Measurements from ENCODE around the gene OR4S1.
"Not testable (repeated sequence)": the region's sequence is repeated elsewhere in the genome, so short reads cannot be mapped to it uniquely, and the experiment has no call there.

Gene OR4S1, protein sequence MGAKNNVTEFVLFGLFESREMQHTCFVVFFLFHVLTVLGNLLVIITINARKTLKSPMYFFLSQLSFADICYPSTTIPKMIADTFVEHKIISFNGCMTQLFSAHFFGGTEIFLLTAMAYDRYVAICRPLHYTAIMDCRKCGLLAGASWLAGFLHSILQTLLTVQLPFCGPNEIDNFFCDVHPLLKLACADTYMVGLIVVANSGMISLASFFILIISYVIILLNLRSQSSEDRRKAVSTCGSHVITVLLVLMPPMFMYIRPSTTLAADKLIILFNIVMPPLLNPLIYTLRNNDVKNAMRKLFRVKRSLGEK

DNA sequence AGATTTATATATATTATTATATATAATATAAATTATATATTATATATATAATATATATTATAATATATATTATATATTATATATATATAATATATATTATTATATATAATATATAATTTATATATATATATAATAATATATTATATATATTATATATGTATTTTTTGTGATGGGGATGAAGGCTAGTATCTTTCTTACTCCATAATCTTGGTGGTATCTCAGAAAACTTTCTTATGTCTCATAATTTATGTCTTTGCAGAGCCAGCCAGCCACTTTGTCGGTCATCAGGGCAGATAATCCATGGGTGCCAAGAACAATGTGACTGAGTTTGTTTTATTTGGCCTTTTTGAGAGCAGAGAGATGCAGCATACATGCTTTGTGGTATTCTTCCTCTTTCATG is at the start of gene OR4S1:
OR4S1 (plus strand) TSS at position 301 of the 400 bp plus-strand sequence; CDS start at position 301, 0 bp downstream.
- H3K4me3 ChIP-seq (ENCODE audit: low read length in 2 of 2): no peak within 1 kb of the TSS
- no peaks in the 10 kb centered on the region for H3K4me1 ChIP-seq (ENCODE audit: control insufficient read depth, insufficient read depth, low read length)
- no peaks in the 10 kb centered on the region for H3K9me3 ChIP-seq (ENCODE audit: control insufficient read depth in 2 of 2, low read length in 2 of 2)
- H3K9ac ChIP-seq (ENCODE audit: low read length in 2 of 2): no peak within 1 kb of the TSS
- no peaks in the 10 kb centered on the region for H3K27me3 ChIP-seq (ENCODE audit: control insufficient read depth in 1 of 2, insufficient read depth in 2 of 2, low read length in 2 of 2)
- no peak within 1 kb of the TSS for H3K27ac ChIP-seq (ENCODE audit: low read length)
- H3K36me3 ChIP-seq (ENCODE audit: control insufficient read depth in 2 of 2, insufficient read depth in 2 of 2, low read length in 2 of 2): no peaks in the 10 kb centered on the region

DNA sequence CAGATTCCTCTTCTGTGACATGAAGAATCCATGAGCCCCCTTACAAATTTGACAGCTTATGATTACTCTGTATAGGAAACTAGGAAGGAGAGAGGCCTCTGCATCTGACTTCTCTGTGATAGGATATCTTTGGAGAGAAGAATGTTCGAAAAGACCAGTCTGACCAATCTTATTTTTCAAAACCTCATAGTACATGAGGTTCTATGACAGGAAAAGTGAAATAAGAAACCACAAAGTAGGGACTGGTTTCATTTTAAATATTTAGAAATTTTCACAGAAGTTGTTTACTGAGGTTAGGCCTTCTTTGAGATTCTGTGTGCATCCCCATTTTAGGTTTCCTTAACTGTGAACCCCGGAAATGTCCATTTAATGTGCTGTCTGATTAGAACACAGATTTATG is 44.4 kb upstream of the OR4S1 start:
- Histone ChIP-seq H3K27ac (ENCODE audit: low read length) (no peak overlapping the region), H3K36me3 (ENCODE audit: control insufficient read depth in 2 of 2, insufficient read depth in 2 of 2, low read length in 2 of 2) (no peaks in the 10 kb centered on the region), H3K4me1 (ENCODE audit: control insufficient read depth, insufficient read depth, low read length) (no peaks in the 10 kb centered on the region), H3K4me3 (ENCODE audit: low read length in 2 of 2) (no peak overlapping the region), H3K9me3 (ENCODE audit: control insufficient read depth in 2 of 2, low read length in 2 of 2) (no peaks in the 10 kb centered on the region), H3K27me3 (ENCODE audit: control insufficient read depth in 1 of 2, insufficient read depth in 2 of 2, low read length in 2 of 2) (no peaks in the 10 kb centered on the region), H3K9ac (ENCODE audit: low read length in 2 of 2) (no peak overlapping the region)

DNA sequence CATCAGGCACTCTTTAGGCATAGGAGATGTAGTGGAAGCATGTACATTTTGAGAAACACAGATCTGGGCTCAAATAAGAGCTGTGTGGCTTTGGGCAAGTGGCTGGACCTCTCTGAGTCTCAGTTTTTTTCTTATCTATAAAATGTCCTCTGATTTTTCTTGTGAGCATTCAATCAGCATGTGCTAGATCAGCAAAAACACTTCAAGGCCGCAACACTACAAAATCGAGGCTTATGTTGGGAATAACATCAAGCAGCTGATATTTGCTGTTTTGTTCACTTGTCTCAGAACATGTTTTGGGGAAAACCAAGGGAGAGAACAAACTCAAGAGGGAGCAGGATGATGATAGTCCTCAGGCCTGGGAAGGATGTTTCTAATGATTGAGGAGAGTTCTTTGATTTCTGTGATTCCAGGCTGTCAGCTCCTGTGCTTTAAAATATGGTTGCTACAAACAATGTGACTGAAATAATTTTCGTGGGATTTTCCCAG is 42.6 kb upstream of the OR4S1 start, which contains the start of gene OR4X1:
OR4X1 (plus strand) TSS at position 439 of the 489 bp plus-strand sequence; CDS start at position 439, 0 bp downstream.
- Histone ChIP-seq H3K27ac (ENCODE audit: low read length) (no peak within 1 kb of the TSS), H3K27me3 (ENCODE audit: control insufficient read depth in 1 of 2, insufficient read depth in 2 of 2, low read length in 2 of 2) (no peaks in the 10 kb centered on the region), H3K4me3 (ENCODE audit: low read length in 2 of 2) (no peak within 1 kb of the TSS), H3K9me3 (ENCODE audit: control insufficient read depth in 2 of 2, low read length in 2 of 2) (no peaks in the 10 kb centered on the region), H3K9ac (ENCODE audit: low read length in 2 of 2) (no peak within 1 kb of the TSS), H3K4me1 (ENCODE audit: control insufficient read depth, insufficient read depth, low read length) (no peaks in the 10 kb centered on the region), H3K36me3 (ENCODE audit: control insufficient read depth in 2 of 2, insufficient read depth in 2 of 2, low read length in 2 of 2) (no peaks in the 10 kb centered on the region)

DNA sequence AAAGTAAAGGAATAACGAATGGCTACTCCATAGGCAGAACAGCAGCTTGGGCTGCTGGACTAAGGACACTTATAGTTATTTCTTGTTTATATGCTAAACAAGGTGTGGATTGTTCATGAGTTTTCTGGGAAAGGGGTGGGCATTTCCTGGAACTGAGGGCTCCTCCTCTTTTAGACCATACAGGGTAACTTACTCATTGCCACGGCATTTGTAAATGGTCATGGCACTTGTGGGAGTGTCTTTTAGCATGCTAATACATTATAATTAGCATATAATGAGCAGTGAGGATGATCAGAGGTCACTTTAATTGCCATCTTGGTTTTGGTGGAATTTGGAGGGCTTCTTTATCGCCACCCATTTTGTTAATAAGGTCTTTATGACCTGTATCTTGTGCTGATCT is 35.4 kb upstream of the OR4S1 start:
- no peaks in the 10 kb centered on the region for H3K27me3 ChIP-seq (ENCODE audit: control insufficient read depth in 1 of 2, insufficient read depth in 2 of 2, low read length in 2 of 2)
- no peak overlapping the region for H3K9ac ChIP-seq (ENCODE audit: low read length in 2 of 2)

DNA sequence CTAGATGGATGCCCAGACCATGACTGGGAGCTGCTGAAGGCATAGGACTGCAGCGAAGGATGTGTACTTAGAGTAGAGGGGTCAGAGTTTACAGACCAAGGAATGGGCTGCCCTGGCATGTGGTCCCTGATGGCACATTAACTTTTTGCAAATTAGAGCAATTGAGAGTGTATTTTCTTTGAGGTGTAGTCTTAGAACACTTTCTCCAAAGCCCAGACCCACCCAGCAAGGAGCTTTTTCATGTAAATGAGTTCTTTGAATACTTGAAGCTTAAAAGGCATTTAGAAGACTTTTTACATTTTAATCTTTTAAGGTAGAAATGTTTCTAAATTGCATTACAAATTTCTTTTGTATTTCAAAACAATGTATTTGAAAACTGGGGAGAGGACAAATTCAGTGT is 33.4 kb upstream of the OR4S1 start:
- H3K4me1 ChIP-seq (ENCODE audit: control insufficient read depth, insufficient read depth, low read length): no peaks in the 10 kb centered on the region
- H3K4me3 ChIP-seq (ENCODE audit: low read length in 2 of 2): no peak overlapping the region
- H3K36me3 ChIP-seq (ENCODE audit: control insufficient read depth in 2 of 2, insufficient read depth in 2 of 2, low read length in 2 of 2): no peaks in the 10 kb centered on the region
- no peaks in the 10 kb centered on the region for H3K27me3 ChIP-seq (ENCODE audit: control insufficient read depth in 1 of 2, insufficient read depth in 2 of 2, low read length in 2 of 2)
- H3K27ac ChIP-seq (ENCODE audit: low read length): no peak overlapping the region
- no peak overlapping the region for H3K9ac ChIP-seq (ENCODE audit: low read length in 2 of 2)
- H3K9me3 ChIP-seq (ENCODE audit: control insufficient read depth in 2 of 2, low read length in 2 of 2): no peaks in the 10 kb centered on the region

More for the DNA sequence above, 35.4 kb upstream of the OR4S1 start:
- no peaks in the 10 kb centered on the region for H3K9me3 ChIP-seq (ENCODE audit: control insufficient read depth in 2 of 2, low read length in 2 of 2)
- H3K36me3 ChIP-seq (ENCODE audit: control insufficient read depth in 2 of 2, insufficient read depth in 2 of 2, low read length in 2 of 2): no peaks in the 10 kb centered on the region
- H3K4me3 ChIP-seq (ENCODE audit: low read length in 2 of 2): no peak overlapping the region
- no peak overlapping the region for H3K27ac ChIP-seq (ENCODE audit: low read length)
- no peaks in the 10 kb centered on the region for H3K4me1 ChIP-seq (ENCODE audit: control insufficient read depth, insufficient read depth, low read length)

DNA sequence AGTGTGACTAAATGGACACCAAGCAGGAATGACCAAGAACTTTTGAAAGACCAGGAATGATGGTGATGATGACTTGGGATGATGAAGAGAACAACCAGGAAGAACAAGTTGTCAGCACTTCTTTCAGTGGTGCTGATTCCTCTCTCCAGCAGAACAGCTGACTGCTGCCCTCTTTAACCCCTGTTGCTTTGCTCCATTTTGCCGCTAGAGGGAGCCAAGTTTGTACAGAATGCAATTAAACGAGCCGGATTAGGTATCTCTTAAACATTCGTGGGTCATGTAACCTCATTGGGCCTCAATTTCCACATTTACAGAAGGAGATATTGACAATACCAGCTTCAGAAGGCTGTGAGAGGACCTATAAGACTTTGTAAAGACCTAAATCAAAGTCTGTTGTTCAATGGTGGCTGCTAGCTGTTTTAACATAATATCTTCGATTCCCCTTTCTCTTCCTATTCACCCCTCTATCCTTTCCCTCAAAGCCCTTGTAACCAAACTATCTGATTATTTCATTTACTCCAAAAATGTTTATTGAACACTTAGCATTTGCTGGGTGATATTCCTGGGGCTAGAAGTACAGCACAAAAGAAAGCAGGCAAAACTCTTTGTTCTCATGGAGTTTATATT is 1.9 kb downstream of the OR4S1 start:
- Histone ChIP-seq H3K4me3 (ENCODE audit: low read length in 2 of 2) (no peak overlapping the region), H3K27ac (ENCODE audit: low read length) (no peak overlapping the region), H3K9me3 (ENCODE audit: control insufficient read depth in 2 of 2, low read length in 2 of 2) (peaks cover 0 to 4% of the 10 kb centered on the region in 2 donors), H3K9ac (ENCODE audit: low read length in 2 of 2) (no peak overlapping the region), H3K36me3 (ENCODE audit: control insufficient read depth in 2 of 2, insufficient read depth in 2 of 2, low read length in 2 of 2) (no peaks in the 10 kb centered on the region), H3K4me1 (ENCODE audit: control insufficient read depth, insufficient read depth, low read length) (no peaks in the 10 kb centered on the region), H3K27me3 (ENCODE audit: control insufficient read depth in 1 of 2, insufficient read depth in 2 of 2, low read length in 2 of 2) (no peaks in the 10 kb centered on the region)

DNA sequence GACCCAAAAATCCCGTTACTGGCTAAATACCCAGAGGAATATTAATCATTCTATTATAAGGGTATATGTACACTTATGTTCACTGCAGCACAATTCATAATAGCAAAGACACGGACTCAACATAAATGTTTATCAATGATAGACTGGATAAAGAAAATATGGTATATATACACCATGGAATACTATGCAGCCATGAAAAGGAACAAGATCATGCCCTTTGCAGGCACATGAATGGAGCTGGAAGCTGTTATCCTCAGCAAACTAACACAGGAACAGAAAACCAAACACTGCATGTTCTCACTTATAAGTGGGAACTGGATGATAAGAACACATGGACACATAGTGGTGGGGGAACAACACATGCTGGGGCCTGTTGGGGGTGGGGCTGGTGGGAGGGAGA is 7.6 kb downstream of the OR4S1 start:
- H3K9ac ChIP-seq (ENCODE audit: low read length in 2 of 2); H3K9me3 ChIP-seq (ENCODE audit: control insufficient read depth in 2 of 2, low read length in 2 of 2): not testable (repeated sequence)

DNA sequence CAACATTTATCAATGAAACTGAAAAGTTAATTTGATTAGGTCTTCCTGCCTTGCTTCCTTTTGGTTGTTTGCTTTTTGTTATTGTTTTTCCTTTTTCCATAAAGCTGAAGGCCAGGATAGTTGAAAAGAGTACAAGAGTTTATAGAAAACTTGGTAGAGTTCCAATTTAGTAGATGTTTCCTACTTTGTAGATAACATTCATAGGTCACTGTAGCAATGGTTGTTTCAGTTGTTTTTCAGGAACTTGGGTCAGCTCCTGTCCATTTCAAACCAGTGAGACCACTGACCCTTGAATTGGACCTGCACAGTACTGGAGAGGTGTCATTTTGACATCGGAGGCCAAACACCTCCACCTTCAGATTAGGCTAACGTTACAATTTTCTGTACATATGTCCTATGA is 13.8 kb downstream of the OR4S1 start:
- not testable (repeated sequence) for H3K36me3 ChIP-seq (ENCODE audit: control insufficient read depth in 2 of 2, insufficient read depth in 2 of 2, low read length in 2 of 2); H3K9ac ChIP-seq (ENCODE audit: low read length in 2 of 2); H3K27ac ChIP-seq (ENCODE audit: low read length); H3K4me3 ChIP-seq (ENCODE audit: low read length in 2 of 2); H3K9me3 ChIP-seq (ENCODE audit: control insufficient read depth in 2 of 2, low read length in 2 of 2); H3K4me1 ChIP-seq (ENCODE audit: control insufficient read depth, insufficient read depth, low read length); H3K27me3 ChIP-seq (ENCODE audit: control insufficient read depth in 1 of 2, insufficient read depth in 2 of 2, low read length in 2 of 2)

More for the DNA sequence above, 7.6 kb downstream of the OR4S1 start:
- not testable (repeated sequence) for H3K36me3 ChIP-seq (ENCODE audit: control insufficient read depth in 2 of 2, insufficient read depth in 2 of 2, low read length in 2 of 2); H3K27ac ChIP-seq (ENCODE audit: low read length); H3K4me3 ChIP-seq (ENCODE audit: low read length in 2 of 2); H3K27me3 ChIP-seq (ENCODE audit: control insufficient read depth in 1 of 2, insufficient read depth in 2 of 2, low read length in 2 of 2); H3K4me1 ChIP-seq (ENCODE audit: control insufficient read depth, insufficient read depth, low read length)

DNA sequence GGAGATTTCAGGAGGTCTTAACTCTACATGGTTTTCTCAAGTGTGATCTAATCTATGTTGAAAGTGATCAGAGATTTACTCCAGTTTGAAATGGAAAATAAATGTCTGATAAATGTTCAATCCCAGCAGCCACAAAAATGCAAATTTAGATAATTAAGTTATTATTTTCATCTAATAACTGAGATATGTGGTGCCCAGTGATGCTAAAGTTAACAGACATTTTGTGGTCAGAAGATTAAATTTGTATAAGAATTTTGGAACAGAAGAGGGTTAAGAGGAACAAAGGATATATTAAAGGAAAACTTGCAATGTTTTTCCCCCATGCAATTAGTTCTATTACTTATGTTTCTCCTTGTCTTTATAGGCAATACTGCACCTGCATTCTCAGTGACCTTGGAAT is 18.6 kb downstream of the OR4S1 start, which contains the start of gene OR4C3:
OR4C3 (plus strand) TSS at position 301 of the 400 bp plus-strand sequence. CDS start 102 bp downstream, outside the sequence.
- H3K9me3 ChIP-seq (ENCODE audit: control insufficient read depth in 2 of 2, low read length in 2 of 2); H3K36me3 ChIP-seq (ENCODE audit: control insufficient read depth in 2 of 2, insufficient read depth in 2 of 2, low read length in 2 of 2); H3K27ac ChIP-seq (ENCODE audit: low read length); H3K27me3 ChIP-seq (ENCODE audit: control insufficient read depth in 1 of 2, insufficient read depth in 2 of 2, low read length in 2 of 2); H3K4me1 ChIP-seq (ENCODE audit: control insufficient read depth, insufficient read depth, low read length); H3K9ac ChIP-seq (ENCODE audit: low read length in 2 of 2); H3K4me3 ChIP-seq (ENCODE audit: low read length in 2 of 2): not testable (repeated sequence)

DNA sequence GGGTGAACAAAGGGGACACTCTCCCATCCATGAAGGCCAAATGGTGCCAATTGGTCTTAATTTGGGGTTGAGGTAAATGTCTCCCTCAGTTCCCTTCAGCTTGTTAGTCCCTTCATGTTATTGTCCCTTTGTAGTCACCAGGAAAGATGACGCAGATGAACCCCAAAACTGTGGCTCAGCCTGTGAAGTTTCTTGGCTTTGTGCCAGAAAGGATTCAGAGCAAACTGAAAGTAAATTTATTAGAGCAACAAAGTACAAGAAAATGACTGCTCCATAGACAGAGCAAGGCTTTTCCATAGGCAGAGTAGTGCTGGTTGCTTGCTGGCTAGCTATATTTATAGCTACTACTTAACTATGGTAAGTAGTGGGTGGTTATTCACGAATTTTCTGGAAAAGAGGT is 35.4 kb downstream of the OR4S1 start:
- H3K27ac ChIP-seq (ENCODE audit: low read length): no peak overlapping the region
- H3K27me3 ChIP-seq (ENCODE audit: control insufficient read depth in 1 of 2, insufficient read depth in 2 of 2, low read length in 2 of 2): no peaks in the 10 kb centered on the region
- H3K9ac ChIP-seq (ENCODE audit: low read length in 2 of 2): no peak overlapping the region
- H3K9me3 ChIP-seq (ENCODE audit: control insufficient read depth in 2 of 2, low read length in 2 of 2): no peaks in the 10 kb centered on the region
- H3K4me3 ChIP-seq (ENCODE audit: low read length in 2 of 2): no peak overlapping the region
- no peaks in the 10 kb centered on the region for H3K36me3 ChIP-seq (ENCODE audit: control insufficient read depth in 2 of 2, insufficient read depth in 2 of 2, low read length in 2 of 2)
- H3K4me1 ChIP-seq (ENCODE audit: control insufficient read depth, insufficient read depth, low read length): no peaks in the 10 kb centered on the region

DNA sequence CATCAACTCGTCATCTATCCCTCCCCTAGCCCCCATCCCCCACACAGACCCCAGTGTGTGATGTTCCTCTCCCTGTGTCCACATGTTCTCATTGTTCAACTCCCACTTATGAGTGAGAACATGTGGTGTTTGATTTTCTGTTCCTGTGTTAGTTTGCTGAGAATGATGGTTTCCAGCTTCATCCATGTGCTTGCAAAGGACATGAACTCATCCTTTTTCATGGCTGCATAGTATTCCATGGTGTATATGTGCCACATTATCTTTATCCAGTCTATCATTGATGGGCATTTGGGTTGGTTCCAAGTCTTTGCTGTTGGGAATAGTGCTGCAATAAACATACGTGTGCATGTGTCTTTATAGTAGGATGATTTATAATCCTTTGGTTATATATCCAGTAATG is 36.5 kb downstream of the OR4S1 start:
- H3K4me1 ChIP-seq (ENCODE audit: control insufficient read depth, insufficient read depth, low read length); H3K27me3 ChIP-seq (ENCODE audit: control insufficient read depth in 1 of 2, insufficient read depth in 2 of 2, low read length in 2 of 2); H3K36me3 ChIP-seq (ENCODE audit: control insufficient read depth in 2 of 2, insufficient read depth in 2 of 2, low read length in 2 of 2); H3K4me3 ChIP-seq (ENCODE audit: low read length in 2 of 2); H3K9me3 ChIP-seq (ENCODE audit: control insufficient read depth in 2 of 2, low read length in 2 of 2); H3K27ac ChIP-seq (ENCODE audit: low read length); H3K9ac ChIP-seq (ENCODE audit: low read length in 2 of 2): not testable (repeated sequence)

Measured in stomach smooth muscle (tissue), 2 donors.